Natural killer cell (primary cell): Measurements from ENCODE around the gene MRGPRE. TPM values are rescaled to one million over a fixed set of nuclear protein-coding genes. Genes with fewer than 3 reads are reported as not detected.
A peak's percentile ranks its signal among the peaks of the same experiment; 100 is the strongest.

Experiments
- ATAC-seq, 3 donors: fragments of 150-1000 bp in 2 of 3; fragments of 200-7000 bp in 1 of 3; cut with Tn5 transposase; 1 replicate in 1 of 3; 2 replicates in 2 of 3; pipeline ENCODE4 v1.10.0; 2021; ENCODE audit warnings: mild to moderate bottlenecking in 2 of 3, moderate library complexity in 2 of 3
- DNase-seq, 2 donors: peaks; one replicate each; pipeline versions ENCODE4 v3.0.0 to v3.0.0-alpha.2; 2013 to 2021; ENCODE audit warnings: mixed read lengths in 1 of 2
- H3K27ac ChIP-seq: one replicate; pipeline ENCODE4 v1.5.1; 2013; ENCODE audit warnings: mild to moderate bottlenecking, low read length
- H3K27me3 ChIP-seq: one replicate; pipeline ENCODE4 v1.6.1; 2013; ENCODE audit warnings: low read length; ENCODE audit not compliant: control insufficient read depth, insufficient read depth
- H3K36me3 ChIP-seq: one replicate; pipeline ENCODE4 v1.6.1; 2013; ENCODE audit warnings: low read length; ENCODE audit not compliant: control insufficient read depth, insufficient read depth
- H3K4me1 ChIP-seq: one replicate; pipeline ENCODE4 v1.6.1; 2013; ENCODE audit warnings: low read length; ENCODE audit not compliant: control insufficient read depth, insufficient read depth
- H3K4me3 ChIP-seq: one replicate; pipeline ENCODE4 v1.5.1; 2013; ENCODE audit warnings: low read length
- H3K9me3 ChIP-seq: one replicate; pipeline ENCODE4 v1.6.1; 2013; ENCODE audit warnings: low read length; ENCODE audit not compliant: control insufficient read depth, insufficient read depth
- H3K27ac Mint-ChIP-seq, 2 donors: one replicate each; pipeline ENCODE4 v1.8.0; 2022; ENCODE audit warnings: mild to moderate bottlenecking in 2 of 2, mixed read lengths in 2 of 2, moderate library complexity in 1 of 2
- H3K27me3 Mint-ChIP-seq, 2 donors: one replicate each; pipeline ENCODE4 v1.8.0; 2022; ENCODE audit warnings: low read depth in 2 of 2, mixed read lengths in 2 of 2
- H3K36me3 Mint-ChIP-seq: one replicate; pipeline ENCODE4 v1.8.0; 2022; ENCODE audit warnings: mixed read lengths
- H3K4me1 Mint-ChIP-seq, 2 donors: one replicate each; pipeline ENCODE4 v1.8.0; 2022; ENCODE audit warnings: mixed read lengths in 2 of 2
- H3K4me3 Mint-ChIP-seq: one replicate; pipeline ENCODE4 v1.8.0; 2022; ENCODE audit warnings: mild to moderate bottlenecking, moderate library complexity, mixed read lengths
- H3K9me3 Mint-ChIP-seq, 2 donors: one replicate each; pipeline ENCODE4 v1.8.0; 2022; ENCODE audit warnings: mixed read lengths in 2 of 2
- WGBS: methylation state at CpG from one replicate; pipeline ENCODE4 v1.1.7; 2013; ENCODE audit warnings: missing lambda C conversion rate; ENCODE audit not compliant: insufficient coverage; 5-methylcytosine and 5-hydroxymethylcytosine counted together
- intact Hi-C: fragments of 100-400 bp; cut with micrococcal nuclease; formaldehyde crosslinking; loops from one replicate; pipeline ENCODE4 v1.14.2; 2022
- total RNA-seq, 4 donors: library from RNA; stranded (reverse); fragments of 120-200 nt in 1 of 4; gene quantifications; one replicate each; pipeline versions ENCODE4 v1.2.3 to v1.2.4, GENCODE V29; 2013 to 2022
- TF ChIP-seq, protein P1 (sequence below): fragments of 200-600 bp; IDR thresholded peaks from one replicate; pipeline ENCODE4 v1.8.0; 2022; ENCODE audit warnings: antibody characterized with exemption

The MRGPRE gene
- total RNA-seq, 3 donors from 2014 or later (not counting 1 experiment from before 2014, with no cell fraction given): not detected

DNA sequence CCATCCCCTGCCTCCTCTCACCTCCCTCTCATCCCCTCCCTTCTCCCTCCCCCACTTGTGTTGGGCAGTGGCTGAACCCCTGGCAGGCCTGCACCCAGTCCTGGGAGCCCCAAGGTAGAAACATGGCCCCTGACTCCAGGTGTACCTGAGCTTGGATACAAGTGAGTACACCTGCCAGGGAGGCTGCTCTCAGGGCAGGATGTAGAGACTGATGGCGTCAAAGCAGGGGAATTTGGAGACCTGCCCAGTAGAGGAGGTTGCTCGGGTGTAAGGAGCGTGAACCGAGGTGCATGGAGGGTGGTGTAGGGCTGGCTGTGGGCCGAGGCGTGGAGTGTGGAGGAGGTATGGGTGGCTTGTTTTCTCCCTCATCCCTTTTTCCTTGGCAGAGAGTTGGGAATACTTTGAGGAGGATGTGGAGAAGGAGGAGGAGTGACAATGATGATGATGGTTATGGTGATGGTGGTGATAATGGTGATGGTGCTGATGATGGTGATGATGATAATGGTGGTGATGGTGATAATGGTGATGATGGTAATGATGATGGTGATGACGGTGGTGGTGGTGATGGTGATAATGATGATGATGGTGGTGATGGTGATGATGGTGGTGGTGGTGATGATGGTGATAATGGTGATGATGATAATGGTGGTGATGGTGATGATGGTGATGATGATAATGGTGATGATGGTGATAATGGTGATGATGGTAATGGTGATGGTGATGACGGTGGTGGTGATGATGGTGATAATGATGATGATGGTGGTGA is 25.9 kb downstream of the MRGPRE start:
- 80% methylated on average over 8 of the region's 8 CpGs for WGBS
- Histone ChIP-seq H3K36me3 (no peaks in the 10 kb centered on the region), H3K4me1 (peaks cover 51% of the 10 kb centered on the region), H3K27ac (no peak overlapping the region), H3K4me3 (no peak overlapping the region), H3K9me3 (no peaks in the 10 kb centered on the region), H3K27me3 (peaks cover 19% of the 10 kb centered on the region)
- Mint-ChIP-seq H3K4me1 (peaks cover 15 to 19% of the 10 kb centered on the region in 2 donors), H3K27ac (no peak overlapping the region), H3K4me3 (no peak overlapping the region), H3K36me3 (no peaks in the 10 kb centered on the region), H3K9me3 (no peaks in the 10 kb centered on the region), H3K27me3 (peaks cover 0 to 8% of the 10 kb centered on the region in 2 donors)
- TF ChIP-seq, protein P1, sequence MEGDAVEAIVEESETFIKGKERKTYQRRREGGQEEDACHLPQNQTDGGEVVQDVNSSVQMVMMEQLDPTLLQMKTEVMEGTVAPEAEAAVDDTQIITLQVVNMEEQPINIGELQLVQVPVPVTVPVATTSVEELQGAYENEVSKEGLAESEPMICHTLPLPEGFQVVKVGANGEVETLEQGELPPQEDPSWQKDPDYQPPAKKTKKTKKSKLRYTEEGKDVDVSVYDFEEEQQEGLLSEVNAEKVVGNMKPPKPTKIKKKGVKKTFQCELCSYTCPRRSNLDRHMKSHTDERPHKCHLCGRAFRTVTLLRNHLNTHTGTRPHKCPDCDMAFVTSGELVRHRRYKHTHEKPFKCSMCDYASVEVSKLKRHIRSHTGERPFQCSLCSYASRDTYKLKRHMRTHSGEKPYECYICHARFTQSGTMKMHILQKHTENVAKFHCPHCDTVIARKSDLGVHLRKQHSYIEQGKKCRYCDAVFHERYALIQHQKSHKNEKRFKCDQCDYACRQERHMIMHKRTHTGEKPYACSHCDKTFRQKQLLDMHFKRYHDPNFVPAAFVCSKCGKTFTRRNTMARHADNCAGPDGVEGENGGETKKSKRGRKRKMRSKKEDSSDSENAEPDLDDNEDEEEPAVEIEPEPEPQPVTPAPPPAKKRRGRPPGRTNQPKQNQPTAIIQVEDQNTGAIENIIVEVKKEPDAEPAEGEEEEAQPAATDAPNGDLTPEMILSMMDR: no peak
- intact Hi-C loops: loop anchor here (5.0 kb wide), 2 partner anchors 39 to 219 kb away; partner anchors contain the start of gene OSBPL5
- DNase-seq: peak in 1 of 2 donors; percentile 29
- ATAC-seq: peak in 2 of 3 donors; percentile 21 to 39

DNA sequence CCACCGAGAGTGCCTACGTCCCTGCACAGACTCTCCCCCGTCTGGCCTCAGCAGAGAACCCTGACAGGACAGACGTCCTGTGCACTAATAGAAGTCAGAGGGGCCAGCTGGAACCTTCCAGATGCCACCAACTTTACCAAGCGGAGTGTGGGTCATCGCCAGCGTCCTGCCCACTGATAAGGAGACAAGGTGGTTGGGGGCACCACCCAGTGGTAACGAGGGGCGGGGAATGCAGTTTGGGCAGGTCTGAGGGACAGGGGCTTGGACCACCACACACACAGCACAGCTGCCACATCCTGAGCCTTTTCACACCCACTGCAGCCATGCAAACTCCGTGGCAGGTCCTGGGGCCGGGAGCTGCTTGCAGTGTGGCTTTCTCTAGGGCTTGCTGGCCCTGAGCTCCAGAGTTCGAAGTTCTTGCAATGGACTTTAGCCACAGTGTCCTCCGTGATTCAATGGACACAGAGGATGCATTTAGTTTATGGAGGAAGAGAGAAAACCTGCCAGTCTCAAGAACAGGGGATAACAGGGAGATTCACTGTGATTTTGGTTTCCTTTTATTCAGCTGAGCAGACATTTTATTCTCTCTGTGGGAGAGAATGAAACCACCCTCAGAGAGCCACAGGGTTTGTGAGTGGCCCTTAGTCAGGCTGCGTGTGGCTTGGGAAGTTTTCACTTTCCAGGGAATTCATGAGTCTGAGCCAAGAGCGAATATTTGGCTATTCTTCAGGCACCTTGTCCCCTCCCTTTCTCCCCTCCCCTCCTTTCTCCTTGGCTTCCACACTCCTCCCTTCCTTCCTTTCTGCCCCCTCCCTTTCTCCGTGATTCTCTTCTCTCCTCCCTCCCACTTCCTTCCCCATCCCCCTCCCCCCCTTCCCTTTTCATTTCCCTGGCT is 26.7 kb downstream of the MRGPRE start:
- Mint-ChIP-seq H3K27me3 (peaks cover 0 to 14% of the 10 kb centered on the region in 2 donors), H3K36me3 (no peaks in the 10 kb centered on the region), H3K9me3 (no peaks in the 10 kb centered on the region), H3K27ac (no peak overlapping the region), H3K4me3 (peak overlapping the region; percentile 75), H3K4me1 (peaks cover 15 to 19% of the 10 kb centered on the region in 2 donors)
- TF ChIP-seq, protein P1: no peak
- WGBS: 53% methylated on average over 16 of the region's 16 CpGs
- H3K9me3 ChIP-seq: no peaks in the 10 kb centered on the region
- peaks cover 28% of the 10 kb centered on the region for H3K27me3 ChIP-seq
- H3K4me3 ChIP-seq: no peak overlapping the region
- no peaks in the 10 kb centered on the region for H3K36me3 ChIP-seq
- H3K4me1 ChIP-seq: peaks cover 56% of the 10 kb centered on the region
- peak; percentile 28 to 37 for DNase-seq
- intact Hi-C loops: loop anchor here (5.0 kb wide), 2 partner anchors 38 to 218 kb away; partner anchors contain the start of gene OSBPL5
- peak; percentile 50 to 78 (median 69) for ATAC-seq
- peak overlapping the region; percentile 15 for H3K27ac ChIP-seq

DNA sequence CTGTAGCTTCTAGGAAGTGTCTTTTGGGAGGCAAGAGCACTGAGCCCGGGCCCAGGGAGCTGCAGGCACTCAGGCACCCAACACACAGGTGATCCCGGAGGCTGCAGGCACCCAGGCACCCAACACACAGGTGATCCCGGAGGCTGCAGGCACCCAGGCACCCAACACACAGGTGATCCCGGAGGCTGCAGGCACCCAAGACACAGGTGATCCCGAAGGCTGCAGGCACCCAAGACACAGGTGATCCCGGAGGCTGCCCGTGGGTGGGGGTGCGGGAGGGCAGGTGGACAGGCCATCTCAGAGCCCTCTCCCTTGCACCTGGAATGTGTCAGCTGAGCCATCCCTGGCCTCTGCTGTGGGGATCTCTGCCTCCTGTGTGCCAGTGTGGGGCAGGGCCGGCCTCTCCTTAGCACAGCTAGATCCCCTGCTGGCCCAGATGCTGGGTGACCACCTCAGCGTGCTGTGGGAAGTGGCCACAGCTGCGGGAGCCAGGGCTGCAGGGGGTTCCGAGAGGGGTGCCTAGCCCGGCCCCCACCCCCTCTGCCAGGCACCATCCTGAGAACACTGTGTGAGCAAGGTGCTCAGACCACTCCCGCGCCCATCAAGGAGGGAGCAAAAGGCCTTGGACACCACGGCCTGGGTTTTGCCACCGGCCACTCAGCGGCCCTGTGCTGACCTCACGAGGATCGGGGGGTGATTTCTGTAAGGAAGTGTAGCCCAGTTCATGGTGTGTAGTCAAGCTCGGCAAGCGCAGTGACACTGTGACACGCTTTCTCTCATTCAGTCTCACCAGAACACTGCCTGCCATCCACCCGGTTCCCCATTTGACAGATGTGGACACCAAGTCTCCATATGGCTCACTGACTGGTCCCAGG is 27.8 kb downstream of the MRGPRE start:
- H3K36me3 Mint-ChIP-seq: no peaks in the 10 kb centered on the region
- peak overlapping the region; percentile 75 for H3K4me3 Mint-ChIP-seq
- WGBS: 87% methylated on average over 24 of the region's 24 CpGs
- TF ChIP-seq, protein P1: no peak
- peaks cover 56% of the 10 kb centered on the region for H3K4me1 ChIP-seq
- no peak overlapping the region for H3K27ac Mint-ChIP-seq
- DNase-seq (no peak), ATAC-seq (no peak)
- intact Hi-C loops: loop anchor here (5.0 kb wide), 2 partner anchors 37 to 217 kb away; partner anchors contain the start of gene OSBPL5
- peaks cover 31% of the 10 kb centered on the region for H3K27me3 ChIP-seq
- no peak overlapping the region for H3K4me3 ChIP-seq
- H3K9me3 Mint-ChIP-seq: no peaks in the 10 kb centered on the region
- H3K9me3 ChIP-seq: no peaks in the 10 kb centered on the region
- peaks cover 0 to 19% of the 10 kb centered on the region in 2 donors for H3K27me3 Mint-ChIP-seq
- no peaks in the 10 kb centered on the region for H3K36me3 ChIP-seq
- no peak overlapping the region for H3K27ac ChIP-seq
- peaks cover 15 to 19% of the 10 kb centered on the region in 2 donors for H3K4me1 Mint-ChIP-seq
